OCI-LY7 (cell line): ENCODE data around the gene ANKS1A.

Experiments used
- EZH2phosphoT487 ChIP-seq: fragments of 200-600 bp; sonication (generic); IDR thresholded peaks from 2 replicates; pipeline ENCODE4 v1.6.1; 2018; ENCODE audit warnings: low read depth, borderline replicate concordance, mild to moderate bottlenecking, mixed run types, antibody characterized with exemption, low read length, moderate library complexity, mixed read lengths
- TF ChIP-seq, protein P1 (sequence below): fragments of 200-600 bp; sonication (generic); conservative IDR thresholded peaks from 2 replicates; pipeline ENCODE4 v1.5.1; 2014; ENCODE audit warnings: mild to moderate bottlenecking, antibody characterized with exemption, low read length, moderate library complexity, mixed read lengths

DNA sequence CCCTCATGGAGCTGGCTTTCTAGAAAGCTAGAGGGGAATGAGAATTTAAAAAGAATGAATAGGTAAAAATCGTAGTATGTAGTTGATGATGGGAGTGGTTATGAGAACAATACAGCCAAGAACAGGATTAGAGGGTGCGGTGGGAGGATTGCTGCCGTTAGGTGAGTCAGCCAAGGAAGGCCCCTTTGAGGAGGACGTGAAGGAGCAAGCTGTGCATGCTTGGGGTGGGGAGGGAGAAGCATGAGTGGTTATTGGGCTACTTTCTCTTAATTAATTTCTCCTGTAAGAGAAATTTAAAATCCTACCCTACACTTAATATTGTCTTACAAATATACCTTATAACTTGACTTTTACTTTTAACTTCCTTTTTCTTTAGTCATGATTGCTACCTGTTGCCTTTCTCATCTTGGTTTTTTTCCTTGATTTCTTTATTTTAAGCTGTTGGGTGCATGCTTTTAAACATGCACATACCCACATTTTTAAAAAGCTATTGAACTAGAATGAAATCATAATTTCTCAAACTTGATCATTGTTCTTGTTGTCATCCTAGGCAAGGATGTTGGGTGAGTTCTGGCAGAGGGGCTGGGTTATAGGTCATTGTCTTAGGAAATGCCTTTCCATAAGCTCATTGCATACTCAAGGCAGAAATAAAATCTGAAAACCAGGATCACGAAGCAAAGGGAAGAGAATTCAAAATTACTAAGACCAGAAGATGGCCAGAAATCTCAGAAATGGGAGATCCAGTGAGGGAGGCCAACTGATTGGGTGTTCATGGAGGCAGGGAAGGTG lies 137.6 kb downstream of the ANKS1A start:
- TF ChIP-seq, protein P1, sequence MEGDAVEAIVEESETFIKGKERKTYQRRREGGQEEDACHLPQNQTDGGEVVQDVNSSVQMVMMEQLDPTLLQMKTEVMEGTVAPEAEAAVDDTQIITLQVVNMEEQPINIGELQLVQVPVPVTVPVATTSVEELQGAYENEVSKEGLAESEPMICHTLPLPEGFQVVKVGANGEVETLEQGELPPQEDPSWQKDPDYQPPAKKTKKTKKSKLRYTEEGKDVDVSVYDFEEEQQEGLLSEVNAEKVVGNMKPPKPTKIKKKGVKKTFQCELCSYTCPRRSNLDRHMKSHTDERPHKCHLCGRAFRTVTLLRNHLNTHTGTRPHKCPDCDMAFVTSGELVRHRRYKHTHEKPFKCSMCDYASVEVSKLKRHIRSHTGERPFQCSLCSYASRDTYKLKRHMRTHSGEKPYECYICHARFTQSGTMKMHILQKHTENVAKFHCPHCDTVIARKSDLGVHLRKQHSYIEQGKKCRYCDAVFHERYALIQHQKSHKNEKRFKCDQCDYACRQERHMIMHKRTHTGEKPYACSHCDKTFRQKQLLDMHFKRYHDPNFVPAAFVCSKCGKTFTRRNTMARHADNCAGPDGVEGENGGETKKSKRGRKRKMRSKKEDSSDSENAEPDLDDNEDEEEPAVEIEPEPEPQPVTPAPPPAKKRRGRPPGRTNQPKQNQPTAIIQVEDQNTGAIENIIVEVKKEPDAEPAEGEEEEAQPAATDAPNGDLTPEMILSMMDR: no peak
- no peak for TF ChIP-seq EZH2phosphoT487
